GM19035 (cell line): ENCODE data around the gene WHAMM.

Experiments used
- ATAC-seq: cut with Tn5 transposase; IDR thresholded peaks from one replicate; pipeline ENCODE4 v1.9.1; 2021; ENCODE audit not compliant: unreplicated experiment

Gene WHAMM

DNA sequence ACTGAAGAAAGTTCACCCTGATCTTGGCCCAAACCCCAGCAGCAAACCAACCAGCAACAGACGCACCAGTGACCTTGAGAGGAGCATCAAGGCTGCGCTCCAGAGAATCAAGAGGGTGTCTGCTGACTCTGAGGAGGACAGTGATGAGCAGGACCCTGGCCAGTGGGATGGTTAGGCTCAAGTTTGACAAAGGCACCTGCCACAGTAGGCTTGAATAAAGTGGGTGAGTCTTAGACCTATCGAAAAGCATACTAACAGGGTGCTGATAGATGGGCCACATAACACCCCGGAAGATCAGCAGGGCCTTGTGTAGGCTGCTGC lies 23.9 kb downstream of the WHAMM start:
- no peak for ATAC-seq

DNA sequence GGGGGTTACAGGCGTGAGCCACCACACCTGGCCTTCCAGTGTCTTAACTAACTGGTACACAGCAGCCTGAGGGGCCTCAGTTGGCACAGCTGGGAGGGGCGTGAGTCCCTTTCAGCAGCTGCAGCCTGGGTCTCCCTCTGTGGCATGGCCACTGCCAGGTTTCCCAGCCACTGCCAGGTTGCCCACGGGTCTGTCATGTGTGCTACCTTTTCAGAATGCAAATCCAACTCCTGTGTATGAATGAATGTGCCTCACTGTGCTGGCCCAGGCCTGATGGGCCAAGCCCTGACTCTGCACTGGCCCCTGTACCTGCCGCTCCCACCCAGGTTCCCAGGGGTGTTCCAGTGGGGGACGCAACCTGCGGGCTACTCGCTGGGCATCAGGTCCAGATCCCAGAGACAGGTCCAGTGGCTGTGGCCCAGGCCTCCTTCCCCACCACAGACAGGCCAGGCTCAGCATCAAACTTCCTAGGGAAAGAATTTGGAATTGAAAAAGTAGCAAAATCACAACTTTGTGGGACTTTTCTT lies 26.0 kb downstream of the WHAMM start:
- ATAC-seq = no peak

DNA sequence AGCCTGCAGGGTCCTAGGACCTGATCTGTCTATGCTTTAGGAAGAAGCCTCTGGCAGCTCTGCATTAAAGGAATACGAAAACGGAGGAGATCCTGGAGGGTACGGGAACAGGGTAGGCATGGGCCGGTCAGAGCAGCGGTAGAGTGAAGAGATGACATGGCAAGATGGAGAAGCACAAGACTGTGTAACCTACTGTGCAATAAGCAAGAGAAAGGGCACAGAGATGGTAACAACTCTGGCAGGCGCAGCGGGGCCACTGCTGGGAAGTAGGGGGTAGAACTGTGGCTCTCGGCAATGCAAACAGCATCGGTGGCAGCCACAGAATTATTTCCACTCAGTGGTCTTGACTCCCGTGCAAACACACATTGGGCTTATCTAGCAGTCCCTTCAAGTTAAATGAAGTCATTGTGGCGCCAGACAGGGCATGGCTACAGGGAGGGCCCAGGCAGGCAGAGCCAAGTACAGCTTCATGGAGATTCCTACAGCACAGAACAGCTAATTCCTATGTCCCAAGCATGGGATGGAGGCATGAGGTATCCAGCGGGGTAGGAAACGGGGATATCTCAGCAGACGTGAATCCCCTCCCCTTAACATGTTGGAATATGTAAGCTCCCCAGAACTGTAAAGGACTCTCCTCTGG lies 28.8 kb downstream of the WHAMM start:
- ATAC-seq = no peak

DNA sequence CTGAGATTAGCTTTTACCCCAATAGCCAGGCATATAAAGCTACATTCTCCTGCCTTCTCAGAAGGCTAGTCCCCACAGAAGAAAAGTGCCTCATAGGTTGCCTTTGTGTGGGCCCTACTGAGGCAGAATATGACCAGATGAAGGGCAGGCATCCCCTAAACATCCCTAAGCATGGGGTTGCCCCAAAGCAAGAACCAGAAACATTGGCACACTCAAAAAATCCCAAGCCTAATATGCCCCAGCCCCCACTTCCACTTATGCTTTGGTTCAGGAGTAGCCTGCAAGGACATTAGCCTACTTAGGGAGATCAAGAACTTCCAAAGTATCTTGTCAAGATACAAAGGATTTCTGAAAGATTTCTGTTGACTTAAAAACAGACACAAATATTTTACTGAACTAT lies 29.7 kb downstream of the WHAMM start:
- no peak for ATAC-seq

DNA sequence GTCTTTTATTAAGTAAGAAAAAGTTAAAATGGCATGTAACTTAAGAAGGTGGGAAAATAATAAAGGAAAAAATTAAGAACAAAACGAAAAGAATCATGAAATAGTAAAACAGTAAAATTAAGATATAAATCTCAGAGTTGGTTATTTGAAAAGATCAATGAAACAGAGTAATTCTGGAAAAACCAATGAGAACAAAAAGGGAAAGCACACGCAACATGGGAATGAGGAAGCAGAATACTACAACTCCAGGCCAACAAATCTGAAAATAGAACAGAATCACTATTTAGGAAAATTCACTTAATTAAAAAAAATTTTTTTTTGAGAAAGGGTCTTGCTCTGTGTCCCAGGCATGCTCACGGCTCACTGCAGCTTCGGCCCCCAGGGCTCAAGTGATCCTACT lies 30.7 kb downstream of the WHAMM start:
- no peak for ATAC-seq

DNA sequence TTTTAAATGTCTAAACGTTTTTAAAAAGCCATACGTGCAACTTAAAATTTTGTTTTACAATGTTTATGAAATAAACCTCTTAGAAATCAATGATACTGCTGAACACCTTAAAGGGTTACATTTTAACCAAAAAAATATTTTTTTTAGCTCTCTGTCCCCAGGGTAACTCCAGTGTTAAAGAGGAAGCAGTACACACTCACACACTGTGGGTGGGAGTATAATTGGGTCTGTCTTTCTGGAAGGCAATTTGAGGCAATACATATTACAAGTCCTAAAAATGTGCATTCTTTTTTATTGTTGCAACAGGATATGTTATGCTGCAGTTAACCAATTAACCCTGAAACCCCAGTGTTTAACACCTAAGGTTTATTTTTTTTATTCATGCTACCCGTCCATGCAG lies 34.1 kb downstream of the WHAMM start:
- no peak for ATAC-seq

DNA sequence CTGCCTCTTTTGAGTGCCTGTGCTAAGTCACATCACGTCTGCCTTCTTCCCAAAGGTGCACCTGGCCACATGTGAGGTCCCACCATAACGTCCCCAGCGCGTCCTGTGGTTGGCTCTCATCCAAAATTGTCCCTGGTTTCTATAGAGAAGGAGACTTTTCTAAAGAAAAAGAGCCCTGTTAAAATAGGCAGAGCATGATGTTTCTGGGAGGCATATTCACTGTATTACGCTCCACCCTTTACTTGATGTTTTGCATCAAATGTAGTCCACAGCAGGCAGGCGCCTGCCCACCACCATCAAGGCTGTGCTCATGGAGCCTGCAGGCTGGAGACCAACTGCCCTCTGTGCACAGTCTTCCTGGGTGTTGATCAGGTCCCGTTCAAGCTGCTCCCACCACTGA lies 36.3 kb downstream of the WHAMM start:
- ATAC-seq = no peak

DNA sequence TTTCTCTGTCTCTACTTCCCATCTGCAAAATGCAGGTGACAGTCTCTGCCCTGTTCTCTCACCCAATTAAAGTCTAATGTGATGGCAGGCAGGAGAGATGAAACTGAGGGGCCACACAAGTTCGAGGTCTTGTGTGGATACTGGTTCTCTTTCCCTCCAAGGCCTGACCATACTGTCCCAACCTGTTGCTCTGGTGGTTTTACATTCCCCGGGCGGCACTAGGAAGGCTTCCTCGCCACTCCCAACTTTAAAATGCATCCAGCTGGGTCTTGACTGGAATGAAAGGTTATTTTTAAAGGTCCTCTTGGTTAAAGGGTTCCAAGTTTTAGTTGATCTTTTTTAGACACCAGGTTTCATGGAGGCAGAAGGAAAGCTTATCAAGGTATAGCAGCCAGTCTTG lies 37.2 kb downstream of the WHAMM start:
- no peak for ATAC-seq

DNA sequence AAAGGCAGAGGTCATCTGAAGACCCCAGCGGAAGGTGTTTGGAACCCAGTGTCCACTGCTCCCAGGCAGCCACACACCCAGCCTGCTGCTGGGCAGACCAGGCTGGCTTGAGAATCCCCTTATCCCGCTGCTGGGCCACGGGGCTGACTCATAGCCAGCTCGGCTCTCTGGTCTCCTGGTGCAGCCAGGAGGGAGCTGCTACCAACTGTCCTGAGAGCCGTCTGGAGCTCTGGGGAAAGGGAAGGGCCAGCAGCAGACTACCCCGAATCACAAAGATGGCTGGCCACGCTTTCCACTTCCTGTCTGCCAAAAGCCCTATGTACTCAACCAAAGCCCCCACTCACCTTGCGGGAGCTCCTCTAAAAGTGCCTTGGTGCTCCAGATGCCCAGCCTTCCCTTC lies 38.3 kb downstream of the WHAMM start:
- no peak for ATAC-seq

DNA sequence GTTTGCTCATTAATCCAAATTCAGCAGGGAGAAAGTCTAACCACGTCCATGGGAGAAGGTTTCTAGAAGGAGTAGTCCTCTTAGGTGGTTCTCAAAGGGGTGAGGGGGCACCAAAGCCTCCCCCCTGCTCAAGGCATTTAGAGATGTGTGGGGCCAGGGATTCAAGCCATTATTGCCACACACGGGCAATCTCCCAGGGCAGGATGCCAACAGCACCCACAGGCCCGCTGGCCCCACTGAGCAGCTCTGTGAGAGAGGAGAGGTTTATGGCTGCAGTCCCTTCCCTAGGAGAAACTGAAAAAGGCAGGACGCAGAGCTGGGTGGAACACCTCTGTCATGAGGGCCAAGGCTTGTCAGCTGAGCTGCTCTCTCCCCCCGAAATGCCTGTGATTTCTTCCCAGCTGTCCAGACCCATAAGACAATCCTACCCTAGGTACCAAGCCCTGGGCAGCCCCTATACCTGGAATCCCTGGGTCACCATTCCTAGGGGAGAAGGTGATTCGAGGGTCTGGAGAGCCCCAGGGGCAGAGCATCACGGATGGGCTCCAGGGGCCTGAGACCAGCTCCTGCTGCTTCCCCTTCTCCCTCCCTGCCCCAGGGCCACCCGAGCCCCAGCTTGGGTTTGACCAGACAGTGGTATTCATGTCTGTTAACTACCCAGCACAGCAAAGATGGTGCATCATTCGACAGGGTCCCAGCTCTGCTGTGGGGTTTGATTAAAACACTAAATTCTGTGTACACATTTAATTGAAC lies 39.0 kb downstream of the WHAMM start:
- ATAC-seq = no peak

DNA sequence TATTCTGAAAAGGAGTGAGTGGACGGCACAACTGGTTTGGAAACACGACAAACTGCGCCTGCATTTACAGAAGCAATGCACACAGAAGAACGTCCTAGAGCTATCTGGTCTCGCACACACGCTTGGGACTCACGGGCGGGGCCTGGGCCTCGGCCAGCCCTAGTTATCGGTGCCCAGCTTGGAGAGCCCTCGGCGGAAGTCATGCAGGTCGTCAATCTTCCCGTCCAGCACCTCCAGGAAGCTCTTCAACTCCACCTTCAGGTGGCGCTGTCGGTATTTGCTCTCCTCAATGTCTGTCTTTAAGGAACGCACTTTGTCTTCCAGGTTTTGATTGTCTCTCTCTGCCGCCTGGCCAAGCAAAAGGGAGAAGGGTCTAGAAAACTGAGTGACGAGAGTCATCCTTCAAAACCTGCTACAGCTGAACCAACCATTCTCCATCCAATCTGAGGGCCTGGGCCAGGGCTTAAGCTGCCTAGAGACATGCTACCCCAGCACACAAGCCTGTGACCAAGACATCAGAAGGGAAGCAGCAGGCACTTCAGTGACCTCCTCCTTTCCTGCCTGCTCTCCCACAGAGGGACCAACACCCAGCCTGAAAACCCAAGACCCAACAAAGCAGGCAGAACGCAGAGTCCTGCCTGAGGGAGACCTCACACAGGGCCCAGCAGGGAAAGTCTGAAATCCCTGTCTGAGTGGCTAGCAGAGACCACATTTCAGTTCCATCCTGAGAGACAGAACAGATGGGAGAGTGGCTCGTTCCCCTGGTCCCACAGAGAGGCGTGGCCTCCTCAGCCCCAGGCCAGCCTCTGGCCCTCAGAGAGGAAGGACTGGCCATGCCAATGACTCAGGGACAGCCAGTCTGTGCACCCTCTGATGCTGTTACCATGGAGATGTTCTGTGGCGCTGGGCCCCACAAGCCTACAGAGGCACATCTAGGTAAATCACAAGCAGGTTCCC lies 40.4 kb downstream of the WHAMM start:
- ATAC-seq = no peak

DNA sequence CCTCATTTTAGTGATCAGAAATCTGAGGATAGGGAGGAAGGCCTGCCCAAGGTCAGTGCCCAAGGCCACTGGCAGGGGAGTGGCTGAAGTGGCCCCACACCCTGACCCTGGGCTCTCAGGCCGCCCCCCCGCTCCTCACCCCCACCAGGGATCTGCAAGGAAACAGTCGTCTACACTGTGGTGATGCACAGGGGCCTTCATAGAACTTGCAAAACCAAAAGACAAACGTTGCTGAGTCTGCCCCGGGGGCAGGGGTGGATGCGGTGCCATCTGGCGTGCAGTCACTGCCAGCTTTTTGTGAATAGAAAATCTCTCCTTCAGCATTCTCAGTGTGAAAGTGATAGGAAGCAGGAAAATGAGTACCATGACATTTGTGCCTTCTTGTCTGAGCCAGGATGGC lies 41.3 kb downstream of the WHAMM start:
- ATAC-seq = no peak

DNA sequence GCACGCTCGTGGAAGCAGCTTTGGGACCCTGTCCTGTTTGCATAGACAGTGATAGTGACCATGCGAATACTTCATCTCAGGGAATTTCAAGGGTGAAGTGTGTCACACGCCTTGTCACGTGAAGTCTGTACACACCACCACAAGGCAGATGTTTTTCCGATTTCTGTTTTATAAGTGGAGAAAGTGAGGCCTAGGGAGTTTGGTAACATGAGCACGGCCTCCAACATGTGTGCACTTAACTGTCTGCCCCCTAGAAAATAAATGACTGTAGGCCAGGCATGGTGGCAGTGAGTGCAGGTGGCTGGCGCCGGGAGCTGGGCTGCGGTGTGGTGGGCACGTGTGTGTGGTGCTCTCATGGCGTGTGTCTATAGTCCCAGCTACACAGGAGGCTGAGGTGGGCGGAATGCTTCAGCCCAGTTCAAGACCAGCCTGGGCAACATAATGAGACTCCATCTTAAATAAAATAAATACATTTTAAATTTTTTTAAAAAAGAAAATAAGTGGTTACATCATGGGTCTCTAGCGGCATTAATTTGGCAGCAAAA lies 42.0 kb downstream of the WHAMM start:
- no peak for ATAC-seq

DNA sequence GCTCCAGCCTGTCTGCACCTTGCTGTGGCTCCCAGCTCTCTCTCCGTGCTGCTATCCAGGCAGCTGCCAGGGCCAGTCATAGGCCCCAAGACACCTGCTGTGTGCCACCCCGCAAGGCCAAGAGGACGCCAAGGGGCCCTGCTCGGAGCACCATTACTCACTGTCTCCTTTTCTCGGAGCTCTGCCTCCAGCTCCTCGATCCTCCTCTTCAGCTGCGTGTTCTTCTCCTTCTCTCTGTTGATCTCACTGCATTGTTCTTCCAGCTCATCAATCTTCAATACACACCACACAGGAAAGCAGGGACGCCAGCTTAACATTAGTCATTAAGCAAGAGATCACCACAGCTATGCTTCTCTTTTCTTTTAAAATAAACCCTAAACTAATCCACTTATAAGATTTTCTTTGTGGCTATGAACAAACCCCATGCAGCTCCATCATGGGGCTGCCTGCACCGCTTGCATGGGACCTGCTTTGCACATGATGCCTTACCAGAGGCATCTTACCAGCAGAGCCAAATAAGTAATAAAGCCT lies 42.6 kb downstream of the WHAMM start:
- ATAC-seq = no peak

DNA sequence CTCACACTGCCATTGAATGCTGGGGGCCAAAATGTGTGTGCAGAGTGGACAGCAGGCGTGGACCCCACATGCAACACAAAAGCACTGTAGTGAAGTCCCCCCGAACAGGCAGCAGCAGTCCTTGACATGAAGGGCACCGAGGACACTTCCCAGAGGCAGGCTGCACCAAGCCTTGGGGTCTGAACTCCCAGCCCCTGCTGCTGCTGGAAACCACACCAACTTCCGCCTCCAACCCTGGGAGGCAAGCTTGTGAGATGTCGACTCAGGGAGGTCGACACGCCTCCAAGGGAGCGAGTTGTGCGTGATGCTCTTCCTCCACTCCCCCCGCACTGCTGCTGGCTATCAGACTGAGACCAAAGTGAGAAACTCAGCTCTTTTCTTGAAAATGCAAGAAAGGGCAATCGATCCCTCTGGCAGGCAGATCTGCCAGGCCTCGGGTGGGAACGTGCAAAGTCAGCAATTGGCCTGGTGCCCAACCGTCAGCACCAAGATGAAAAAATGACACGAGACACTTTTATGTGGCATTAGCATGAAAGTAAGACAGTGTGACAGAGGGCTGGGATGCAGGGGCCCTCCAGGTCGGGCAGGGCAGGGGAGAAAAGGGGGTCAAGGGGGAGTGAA lies 43.6 kb downstream of the WHAMM start:
- no peak for ATAC-seq

DNA sequence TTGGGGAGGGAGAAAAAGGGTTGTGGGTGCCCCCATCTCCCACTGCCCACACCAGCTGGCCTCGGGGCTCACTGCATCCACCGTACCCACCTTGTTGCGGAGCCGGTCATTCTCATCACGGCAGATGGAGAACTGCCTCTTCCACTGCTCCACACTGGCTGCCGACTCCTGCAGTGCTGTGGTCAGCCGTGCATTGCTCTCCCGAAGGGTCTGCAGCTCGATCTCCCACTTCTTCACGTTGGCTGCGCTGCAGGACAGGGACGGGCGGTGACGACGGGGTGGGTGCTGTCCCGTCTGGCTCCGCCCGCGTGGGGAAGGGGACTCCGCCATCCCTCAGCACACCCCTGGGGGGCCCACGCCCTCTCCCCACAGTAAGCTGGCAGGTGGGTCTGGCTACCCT lies 45.1 kb downstream of the WHAMM start:
- no peak for ATAC-seq

DNA sequence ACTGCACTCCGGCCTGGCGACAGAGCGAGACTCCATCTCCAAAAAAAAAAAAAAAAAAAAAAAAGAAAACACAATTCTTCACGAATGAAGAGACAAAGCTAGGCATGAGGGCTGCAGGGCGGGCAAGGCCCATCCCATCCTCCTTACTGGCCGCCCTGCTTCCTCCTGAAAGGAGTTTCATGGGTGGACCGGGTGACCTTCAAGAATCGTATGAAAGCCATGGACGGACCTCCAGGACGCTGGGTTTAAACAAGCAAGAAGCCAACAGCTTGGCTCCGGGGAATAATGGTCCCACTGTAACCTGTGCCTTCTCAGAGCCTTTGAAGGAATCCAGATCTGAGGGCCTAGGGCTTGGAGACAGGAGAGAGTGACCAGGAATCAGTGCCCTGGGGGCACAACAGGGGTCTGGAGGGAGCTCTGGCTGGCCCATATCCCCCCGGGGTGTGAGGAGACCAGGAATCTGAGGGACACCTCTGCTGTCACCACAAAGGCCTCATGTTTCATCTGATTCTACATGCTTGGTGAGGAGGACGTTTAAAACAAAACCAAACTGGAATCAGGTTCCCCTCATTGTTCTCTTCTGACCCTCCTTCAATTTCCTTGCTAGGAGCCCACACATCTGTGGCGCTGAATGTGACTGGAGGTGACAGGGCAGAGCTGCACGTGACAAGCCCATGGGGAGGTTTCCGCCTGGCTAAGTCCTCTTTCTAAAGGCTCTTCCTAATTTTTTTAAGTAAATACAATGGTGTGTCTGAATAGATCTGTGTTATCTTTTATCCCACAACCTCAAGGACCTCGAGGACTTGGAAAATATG lies 46.1 kb downstream of the WHAMM start:
- ATAC-seq = no peak

DNA sequence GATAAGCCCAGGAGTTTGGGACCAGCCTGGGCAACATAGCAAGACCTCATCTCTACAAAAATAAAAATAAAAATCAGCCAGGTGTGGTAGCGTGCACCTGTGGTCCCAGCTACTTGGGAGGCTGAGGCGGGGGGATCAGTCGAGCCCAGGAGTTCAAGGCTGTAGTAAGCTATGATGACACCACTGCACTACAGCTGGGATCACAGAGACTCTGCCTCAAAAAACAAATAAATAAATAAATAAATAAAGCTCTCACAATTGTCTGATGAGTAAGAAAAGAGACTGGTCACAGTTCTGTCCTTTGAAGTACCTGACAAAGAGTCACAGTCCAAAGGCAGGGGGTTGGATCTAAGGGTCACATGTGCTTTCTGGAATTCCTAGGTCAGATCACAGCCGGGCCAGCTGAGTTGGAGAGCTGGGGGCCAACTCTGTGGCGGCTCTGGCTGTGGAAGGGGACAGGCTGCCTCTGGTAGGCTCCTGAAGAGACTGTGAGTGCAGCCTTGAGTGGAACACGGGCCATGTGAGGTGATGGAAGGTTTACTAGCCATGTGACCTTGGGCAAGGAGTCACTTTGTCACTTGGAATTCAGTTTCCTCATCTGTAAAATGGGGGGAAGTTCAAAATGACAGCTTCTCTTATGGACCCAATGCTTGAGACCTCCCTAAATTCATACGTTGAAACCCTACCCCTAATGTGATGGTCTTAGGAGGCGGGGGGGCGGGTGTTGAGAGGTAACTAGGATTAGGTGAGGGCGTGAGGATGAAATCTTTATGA lies 47.2 kb downstream of the WHAMM start:
- no peak for ATAC-seq

DNA sequence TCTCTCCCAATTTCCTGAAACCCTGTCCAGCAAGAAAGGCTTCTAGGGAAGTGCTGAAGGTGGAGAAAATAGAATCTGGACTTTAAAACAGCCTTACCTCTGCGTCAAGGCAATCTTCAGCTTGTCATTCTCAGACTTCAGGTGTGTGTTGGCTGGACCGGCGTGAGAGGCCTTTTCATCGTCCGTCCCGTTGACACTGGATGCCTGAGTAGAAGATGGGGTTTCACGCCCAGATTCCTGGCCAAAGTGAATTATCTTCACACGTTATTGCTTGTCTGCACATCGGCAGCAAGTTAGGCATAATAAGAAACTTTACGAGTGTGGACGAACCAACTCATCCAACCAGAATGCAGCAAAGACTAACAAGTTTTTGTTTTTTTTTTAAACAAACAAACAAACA lies 49.5 kb downstream of the WHAMM start:
- no peak for ATAC-seq
